K562 (cell line): ENCODE results near the gene TMEM39A. TPM values are rescaled to one million over a fixed set of nuclear protein-coding genes. Genes with fewer than 3 reads are reported as not detected.
A peak's percentile ranks its signal among the peaks of the same experiment; 100 is the strongest.

Source experiments
- ARID1B ChIP-seq: fragments of 450-650 bp; IDR thresholded peaks from 2 replicates; pipeline ENCODE4 v1.6.1; 2016; ENCODE audit warnings: antibody characterized with exemption, mild to moderate bottlenecking, inconsistent platforms
- BCOR ChIP-seq: fragments of 450-650 bp; IDR thresholded peaks from 2 replicates; pipeline ENCODE4 v1.6.1; 2016
- BRD4 ChIP-seq: fragments of 200-600 bp; sonication (generic); IDR thresholded peaks from 2 replicates; pipeline ENCODE4 v1.6.1; 2017; ENCODE audit warnings: inconsistent platforms
- KLF1 ChIP-seq: fragments of 450-650 bp; IDR thresholded peaks from 2 replicates; pipeline ENCODE4 v1.6.1; 2016; ENCODE audit warnings: missing genetic modification characterization, missing compliant biosample characterization
- MAFK ChIP-seq: IDR thresholded peaks from 2 replicates; pipeline ENCODE4 v1.6.1; 2011; ENCODE audit warnings: low read length, improper control_type of control experiment
- MEIS2 ChIP-seq: fragments of 450-650 bp; IDR thresholded peaks from 2 replicates; pipeline ENCODE4 v1.6.1; 2014; ENCODE audit warnings: mild to moderate bottlenecking; ENCODE audit not compliant: partially characterized antibody
- MTA1 ChIP-seq: fragments of 450-650 bp; IDR thresholded peaks from 2 replicates; pipeline ENCODE4 v1.6.1; 2017; ENCODE audit warnings: borderline replicate concordance
- NELFE ChIP-seq: IDR thresholded peaks from 2 replicates; pipeline ENCODE4 v1.6.1; 2011; ENCODE audit warnings: mild to moderate bottlenecking; ENCODE audit not compliant: insufficient read depth, insufficient read length
- NRF1 ChIP-seq, 2 experiments: fragments of 450-650 bp; IDR thresholded peaks in 1 of 2; conservative IDR thresholded peaks in 1 of 2; 2 replicates each; pipeline ENCODE4 v1.6.1; 2014; ENCODE audit warnings: mild to moderate bottlenecking in 2 of 2
- POLR2G ChIP-seq: fragments of 200-400 bp; formaldehyde crosslinking; IDR thresholded peaks from 2 replicates; pipeline ENCODE4 v1.6.1; 2017; ENCODE audit warnings: low read depth, mild to moderate bottlenecking, antibody characterized with exemption, low read length, moderate library complexity
- RBM25 ChIP-seq: fragments of 200-400 bp; formaldehyde crosslinking; IDR thresholded peaks from 2 replicates; pipeline ENCODE4 v1.6.1; 2018; ENCODE audit warnings: low read length, low read depth, moderate library complexity; ENCODE audit not compliant: severe bottlenecking
- SAFB ChIP-seq: fragments of 200-400 bp; formaldehyde crosslinking; IDR thresholded peaks from 2 replicates; pipeline ENCODE4 v1.6.1; 2017; ENCODE audit warnings: low read depth, low read length, borderline replicate concordance
- SPI1 ChIP-seq: IDR thresholded peaks from 2 replicates; pipeline ENCODE4 v1.6.1; 2011; ENCODE audit warnings: low read depth, low read length, control low read depth, borderline replicate concordance
- ZNF561 ChIP-seq: fragments of 450-650 bp; formaldehyde crosslinking; conservative IDR thresholded peaks from 2 replicates; pipeline ENCODE4 v1.4.0; 2020; ENCODE audit warnings: mild to moderate bottlenecking, moderate library complexity
- polyA plus RNA-seq, 8 experiments: library from polyadenylated mRNA; depleted of rRNA in 4 of 8; stranded (reverse) in 5 of 8; unstranded in 3 of 8; fragments of >200 nt; fragmentation: Nextera tagmentation in 2 of 8; fragmentation: Illumina TruSeq in 1 of 8; extraction: Ambion mirVana in 2 of 8; extraction: Trizol in 1 of 8; gene quantifications; 2 replicates each; pipeline versions ENCODE4 v1.2.1 to v1.2.3, GENCODE V29; 2011 to 2014; ENCODE audit warnings: inconsistent platforms in 1 of 8, missing spikeins in 1 of 8
- total RNA-seq, 7 experiments: library from RNA; depleted of rRNA in 6 of 7; stranded (reverse); fragments of >200 nt in 6 of 7; fragmentation: Illumina TruSeq in 2 of 7; extraction: Trizol in 2 of 7; gene quantifications; 2 replicates each; pipeline versions ENCODE4 v1.2.1 to v1.2.3, GENCODE V29; 2011 to 2021; ENCODE audit warnings: low replicate concordance in 1 of 7
- TF ChIP-seq, protein P1 (sequence below): sonication (generic); formaldehyde crosslinking; IDR thresholded peaks from 2 replicates; pipeline ENCODE4 v1.8.0; 2022; ENCODE audit warnings: mild to moderate bottlenecking, missing genetic modification reagents
- TF ChIP-seq, protein P2 (sequence below): fragments of 450-650 bp; IDR thresholded peaks from 2 replicates; pipeline ENCODE4 v1.6.1; 2017; ENCODE audit warnings: antibody characterized with exemption
- TF ChIP-seq, protein P3 (sequence below): sonication (generic); formaldehyde crosslinking; IDR thresholded peaks from 2 replicates; pipeline ENCODE4 v1.8.1; 2023; ENCODE audit warnings: mild to moderate bottlenecking, missing genetic modification reagents
- TF ChIP-seq, protein P4 (sequence below), 3 experiments: fragments of 200-800 bp in 1 of 3; sonication (Bioruptor generic) in 1 of 3; sonication (generic) in 1 of 3; formaldehyde crosslinking in 1 of 3; IDR thresholded peaks; 2 replicates each; pipeline versions ENCODE4 v1.6.1 to v1.8.0; 2016 to 2022; ENCODE audit warnings: mild to moderate bottlenecking in 2 of 3, missing compliant biosample characterization in 2 of 3, missing genetic modification characterization in 2 of 3, missing genetic modification reagents in 1 of 3
- TF ChIP-seq, protein P5 (sequence below): IDR thresholded peaks from 3 replicates; pipeline ENCODE4 v1.6.1; 2011; ENCODE audit warnings: borderline replicate concordance, mild to moderate bottlenecking, moderate library complexity; ENCODE audit not compliant: insufficient read length; ENCODE audit errors: extremely low read depth

TMEM39A gene
- total and polyA plus RNA-seq, 9 of the 15 experiments (the other 6 are each of a cell fraction or from before 2014, with no cell fraction given), result 12.0 to 41.5 (median 15.4) TPM

DNA sequence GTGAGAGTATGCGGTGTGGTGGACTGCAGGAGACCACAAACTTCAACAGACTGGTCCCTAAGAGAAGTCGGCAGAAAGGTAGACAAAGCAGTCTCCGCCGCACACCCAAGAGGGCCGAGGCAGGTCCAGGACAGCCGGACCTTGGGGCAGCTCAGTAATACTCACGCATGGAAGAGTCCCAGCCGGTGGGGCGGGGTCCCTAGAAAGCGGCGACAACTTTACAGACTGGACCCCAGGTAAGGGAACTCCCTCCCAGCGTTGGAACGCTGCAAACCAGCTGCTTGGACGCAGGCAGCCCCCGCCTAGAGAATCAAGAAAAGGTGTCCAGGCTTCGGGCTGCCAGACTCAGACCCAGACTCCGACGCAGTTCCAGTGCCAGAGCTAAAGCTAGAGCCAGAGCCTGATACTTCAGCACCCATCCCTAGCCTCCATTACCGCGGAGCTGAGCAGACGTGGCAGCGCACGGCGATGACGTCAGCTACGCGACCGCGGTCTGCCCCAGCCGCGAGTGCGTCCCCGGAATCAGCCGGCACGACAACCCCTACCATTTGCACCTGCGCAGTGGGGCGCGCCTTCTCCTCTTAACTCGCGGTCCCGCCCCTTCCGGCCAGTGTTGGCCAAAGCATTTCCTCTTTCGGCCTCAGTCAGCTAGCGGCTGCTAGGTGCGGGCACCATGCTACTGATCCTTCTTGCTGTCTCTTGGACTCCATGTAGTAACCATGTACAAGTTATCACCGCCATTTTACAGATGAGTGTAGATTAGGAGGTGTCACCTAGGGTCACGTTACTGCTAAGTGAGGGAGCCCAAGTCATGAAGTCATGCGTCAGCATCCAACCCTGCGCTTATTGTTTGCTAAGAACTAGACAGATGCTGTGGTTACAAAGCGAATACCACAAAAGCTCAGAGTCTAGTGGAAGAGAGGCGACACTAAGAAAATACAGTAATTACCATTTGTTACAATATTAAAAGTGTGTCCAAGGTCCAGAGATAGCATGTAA lies at the start of gene TMEM39A (continued):
- no peak for TF ChIP-seq SAFB
- TF ChIP-seq MTA1, result peak; percentile 99
- peak; percentile 47 for TF ChIP-seq MEIS2
- no peak; the same call in 1 of the 2 replicates for TF ChIP-seq BRD4
- peak; percentile 92 to 94 for TF ChIP-seq NRF1 (conservative IDR thresholded peaks at IDR 0.05 in 1 of 2, IDR thresholded peaks at IDR 0.05 in 1 of 2)
- TF ChIP-seq, protein P1, sequence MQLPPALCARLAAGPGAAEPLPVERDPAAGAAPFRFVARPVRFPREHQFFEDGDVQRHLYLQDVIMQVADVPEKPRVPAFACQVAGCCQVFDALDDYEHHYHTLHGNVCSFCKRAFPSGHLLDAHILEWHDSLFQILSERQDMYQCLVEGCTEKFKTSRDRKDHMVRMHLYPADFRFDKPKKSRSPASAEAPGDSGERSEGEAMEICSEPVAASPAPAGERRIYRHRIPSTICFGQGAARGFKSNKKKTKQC (CRISPR knock-in tag), result peak; percentile 41; the same call in 1 of the 2 replicates
- TF ChIP-seq ZNF561, result no peak
- TF ChIP-seq, protein P2, sequence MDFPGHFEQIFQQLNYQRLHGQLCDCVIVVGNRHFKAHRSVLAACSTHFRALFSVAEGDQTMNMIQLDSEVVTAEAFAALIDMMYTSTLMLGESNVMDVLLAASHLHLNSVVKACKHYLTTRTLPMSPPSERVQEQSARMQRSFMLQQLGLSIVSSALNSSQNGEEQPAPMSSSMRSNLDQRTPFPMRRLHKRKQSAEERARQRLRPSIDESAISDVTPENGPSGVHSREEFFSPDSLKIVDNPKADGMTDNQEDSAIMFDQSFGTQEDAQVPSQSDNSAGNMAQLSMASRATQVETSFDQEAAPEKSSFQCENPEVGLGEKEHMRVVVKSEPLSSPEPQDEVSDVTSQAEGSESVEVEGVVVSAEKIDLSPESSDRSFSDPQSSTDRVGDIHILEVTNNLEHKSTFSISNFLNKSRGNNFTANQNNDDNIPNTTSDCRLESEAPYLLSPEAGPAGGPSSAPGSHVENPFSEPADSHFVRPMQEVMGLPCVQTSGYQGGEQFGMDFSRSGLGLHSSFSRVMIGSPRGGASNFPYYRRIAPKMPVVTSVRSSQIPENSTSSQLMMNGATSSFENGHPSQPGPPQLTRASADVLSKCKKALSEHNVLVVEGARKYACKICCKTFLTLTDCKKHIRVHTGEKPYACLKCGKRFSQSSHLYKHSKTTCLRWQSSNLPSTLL, result no peak
- no peak for TF ChIP-seq ARID1B
- no peak; the same call in 1 of the 2 replicates for TF ChIP-seq MAFK
- TF ChIP-seq, protein P3, sequence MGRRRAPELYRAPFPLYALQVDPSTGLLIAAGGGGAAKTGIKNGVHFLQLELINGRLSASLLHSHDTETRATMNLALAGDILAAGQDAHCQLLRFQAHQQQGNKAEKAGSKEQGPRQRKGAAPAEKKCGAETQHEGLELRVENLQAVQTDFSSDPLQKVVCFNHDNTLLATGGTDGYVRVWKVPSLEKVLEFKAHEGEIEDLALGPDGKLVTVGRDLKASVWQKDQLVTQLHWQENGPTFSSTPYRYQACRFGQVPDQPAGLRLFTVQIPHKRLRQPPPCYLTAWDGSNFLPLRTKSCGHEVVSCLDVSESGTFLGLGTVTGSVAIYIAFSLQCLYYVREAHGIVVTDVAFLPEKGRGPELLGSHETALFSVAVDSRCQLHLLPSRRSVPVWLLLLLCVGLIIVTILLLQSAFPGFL, result no peak
- TF ChIP-seq, protein P4, sequence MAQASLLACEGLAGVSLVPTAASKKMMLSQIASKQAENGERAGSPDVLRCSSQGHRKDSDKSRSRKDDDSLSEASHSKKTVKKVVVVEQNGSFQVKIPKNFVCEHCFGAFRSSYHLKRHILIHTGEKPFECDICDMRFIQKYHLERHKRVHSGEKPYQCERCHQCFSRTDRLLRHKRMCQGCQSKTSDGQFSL (CRISPR knock-in tag; IDR thresholded peaks at IDR 0.05), result 0 out of 2 replicates have a peak, but pooled peaks have one; percentile 38
- TF ChIP-seq, protein P4 (tag; IDR thresholded peaks at IDR 0.05), result no peak
- no peak for TF ChIP-seq NELFE
- TF ChIP-seq, protein P5, sequence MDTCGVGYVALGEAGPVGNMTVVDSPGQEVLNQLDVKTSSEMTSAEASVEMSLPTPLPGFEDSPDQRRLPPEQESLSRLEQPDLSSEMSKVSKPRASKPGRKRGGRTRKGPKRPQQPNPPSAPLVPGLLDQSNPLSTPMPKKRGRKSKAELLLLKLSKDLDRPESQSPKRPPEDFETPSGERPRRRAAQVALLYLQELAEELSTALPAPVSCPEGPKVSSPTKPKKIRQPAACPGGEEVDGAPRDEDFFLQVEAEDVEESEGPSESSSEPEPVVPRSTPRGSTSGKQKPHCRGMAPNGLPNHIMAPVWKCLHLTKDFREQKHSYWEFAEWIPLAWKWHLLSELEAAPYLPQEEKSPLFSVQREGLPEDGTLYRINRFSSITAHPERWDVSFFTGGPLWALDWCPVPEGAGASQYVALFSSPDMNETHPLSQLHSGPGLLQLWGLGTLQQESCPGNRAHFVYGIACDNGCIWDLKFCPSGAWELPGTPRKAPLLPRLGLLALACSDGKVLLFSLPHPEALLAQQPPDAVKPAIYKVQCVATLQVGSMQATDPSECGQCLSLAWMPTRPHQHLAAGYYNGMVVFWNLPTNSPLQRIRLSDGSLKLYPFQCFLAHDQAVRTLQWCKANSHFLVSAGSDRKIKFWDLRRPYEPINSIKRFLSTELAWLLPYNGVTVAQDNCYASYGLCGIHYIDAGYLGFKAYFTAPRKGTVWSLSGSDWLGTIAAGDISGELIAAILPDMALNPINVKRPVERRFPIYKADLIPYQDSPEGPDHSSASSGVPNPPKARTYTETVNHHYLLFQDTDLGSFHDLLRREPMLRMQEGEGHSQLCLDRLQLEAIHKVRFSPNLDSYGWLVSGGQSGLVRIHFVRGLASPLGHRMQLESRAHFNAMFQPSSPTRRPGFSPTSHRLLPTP, result no peak
- no peak for TF ChIP-seq BCOR
- TF ChIP-seq RBM25, result no peak
- no peak for TF ChIP-seq KLF1
- TF ChIP-seq POLR2G, result peak; percentile 94
- TF ChIP-seq SPI1, result peak; percentile 97
